SHP77 treated with DMSO at 0.1 percent for 48 hours (cell line): ENCODE results near the gene UNC119.

Source experiments
- DNase-seq: peaks from one replicate; lab custom pipeline; 2025; lab: John Stamatoyannopoulos, UW

Gene UNC119

DNA sequence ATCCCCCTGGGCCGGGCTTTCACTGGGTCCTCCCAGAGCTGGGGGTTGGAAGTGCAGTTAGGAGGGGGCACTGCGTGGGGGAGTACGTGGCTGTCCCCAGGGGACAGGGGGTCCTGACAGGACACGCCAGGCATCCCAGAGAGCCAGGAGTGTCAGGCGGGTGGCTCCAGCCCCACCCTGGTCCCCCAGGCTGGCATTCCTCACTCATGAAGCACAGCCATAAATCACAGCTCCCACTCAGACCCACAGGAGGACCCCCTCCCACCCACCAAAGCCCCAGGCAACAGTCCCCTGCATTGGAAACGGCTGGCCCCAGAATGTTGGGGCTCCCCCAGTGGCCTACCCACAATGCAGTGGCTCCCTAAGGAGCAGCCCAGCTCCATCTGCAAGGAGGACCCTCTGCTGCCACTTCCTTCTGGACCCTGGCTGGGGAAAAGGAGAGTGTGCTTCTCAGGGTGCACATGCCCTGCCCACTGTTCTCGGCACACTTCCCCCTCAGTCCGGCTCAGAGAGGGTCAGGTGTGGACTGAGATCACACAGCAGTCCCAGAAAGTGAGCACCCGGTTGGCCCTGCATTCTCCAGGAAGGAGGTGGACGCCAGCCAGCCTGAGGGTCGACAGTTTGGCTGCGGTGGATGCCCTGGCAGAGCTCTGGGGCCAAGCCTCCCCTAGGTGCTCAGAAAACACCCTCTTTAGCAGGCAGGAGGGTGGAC is 53.6 kb downstream of the UNC119 start:
- DNase-seq, result no peak

DNA sequence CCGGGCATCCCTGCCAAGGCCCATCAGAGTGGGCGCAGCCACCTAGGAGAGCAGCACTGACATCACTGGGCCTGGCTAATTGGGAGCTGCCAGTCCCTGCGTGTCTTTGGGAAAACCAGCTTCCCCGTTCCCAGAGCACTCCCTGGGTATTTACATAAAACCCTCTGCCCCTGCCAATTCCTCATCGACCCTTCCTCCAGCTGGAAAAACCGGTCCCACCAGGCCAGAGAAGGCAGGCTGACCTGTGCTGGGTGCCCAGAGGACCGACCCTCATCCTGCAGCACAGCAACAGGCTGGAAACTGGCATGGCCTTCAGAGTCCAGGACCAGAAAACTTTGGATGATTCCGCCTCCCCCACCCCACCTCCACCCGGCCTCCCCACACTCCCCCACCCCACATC is 54.5 kb downstream of the UNC119 start:
- DNase-seq, result no peak
